HG03460 (cell line): Measurements from ENCODE around the gene TXNDC17.
A peak's percentile ranks its signal among the peaks of the same experiment; 100 is the strongest.
"Not testable (repeated sequence)": the region's sequence is repeated elsewhere in the genome, so short reads cannot be mapped to it uniquely, and the experiment has no call there.

ENCODE experiments used
- ATAC-seq: cut with Tn5 transposase; IDR thresholded peaks from one replicate; pipeline ENCODE4 v1.9.1; 2021; ENCODE audit not compliant: unreplicated experiment

Gene TXNDC17

GRCh38 chr17:6640536-6641246 is at the start of gene TXNDC17, which contains the start of gene KIAA0753:
TSS of gene TXNDC17 (plus strand) at chr17:6641060. CDS start at chr17:6641083, 23 bp downstream.
TSS of gene KIAA0753 (minus strand) at chr17:6640711. CDS start at chr17:6635103, 5,608 bp downstream.
- peak; percentile 81 for ATAC-seq

- no peak for ATAC-seq
Observed at GRCh38 chr17:6591599-6592158, 49.2 kb upstream of the TXNDC17 start.

- no peak for ATAC-seq
Observed at GRCh38 chr17:6592173-6592572, 48.7 kb upstream of the TXNDC17 start.

GRCh38 chr17:6593371-6593770 is 47.5 kb upstream of the TXNDC17 start:
- ATAC-seq: not testable (repeated sequence)

- ATAC-seq: no peak
Observed at GRCh38 chr17:6596081-6596480, 44.8 kb upstream of the TXNDC17 start.

GRCh38 chr17:6596511-6596910 is 44.3 kb upstream of the TXNDC17 start:
- no peak for ATAC-seq

- no peak for ATAC-seq
Observed at GRCh38 chr17:6596941-6597340, 43.9 kb upstream of the TXNDC17 start.

GRCh38 chr17:6597727-6598126 is 43.1 kb upstream of the TXNDC17 start:
- ATAC-seq: no peak

GRCh38 chr17:6599364-6599763 is 41.5 kb upstream of the TXNDC17 start:
- no peak for ATAC-seq

GRCh38 chr17:6602141-6602540 is 38.7 kb upstream of the TXNDC17 start:
- ATAC-seq: no peak

GRCh38 chr17:6603744-6604325 is 37.0 kb upstream of the TXNDC17 start:
- no peak for ATAC-seq

- no peak for ATAC-seq
Observed at GRCh38 chr17:6605142-6605541, 35.7 kb upstream of the TXNDC17 start.

GRCh38 chr17:6608321-6608720 is 32.5 kb upstream of the TXNDC17 start:
- no peak for ATAC-seq

GRCh38 chr17:6610011-6610410 is 30.8 kb upstream of the TXNDC17 start:
- no peak for ATAC-seq

GRCh38 chr17:6611231-6611630 is 29.6 kb upstream of the TXNDC17 start:
- no peak for ATAC-seq

GRCh38 chr17:6623941-6624340 is 16.9 kb upstream of the TXNDC17 start:
- ATAC-seq: no peak

GRCh38 chr17:6626616-6627015 is 14.2 kb upstream of the TXNDC17 start:
- no peak for ATAC-seq

GRCh38 chr17:6627019-6627418 is 13.8 kb upstream of the TXNDC17 start:
- no peak for ATAC-seq

- ATAC-seq: no peak
Observed at GRCh38 chr17:6630390-6630789, 10.5 kb upstream of the TXNDC17 start.

GRCh38 chr17:6632530-6632929 is 8.3 kb upstream of the TXNDC17 start:
- no peak for ATAC-seq

- no peak for ATAC-seq
Observed at GRCh38 chr17:6633263-6633662, 7.6 kb upstream of the TXNDC17 start.

GRCh38 chr17:6636105-6636504 is 4.8 kb upstream of the TXNDC17 start:
- no peak for ATAC-seq
